Endometrium (tissue), 2 donors: ENCODE data around the gene PDPR.
"Not testable (repeated sequence)": the region's sequence is repeated elsewhere in the genome, so short reads cannot be mapped to it uniquely, and the experiment has no call there.

ENCODE experiments used
- FAIRE-seq: peaks from 2 replicates; lab custom pipeline; 2012; peaks lifted over from hg19 to GRCh38; lab: Jason Lieb, UNC
- donor health status: control.
- donor health status: control.

The PDPR gene

DNA sequence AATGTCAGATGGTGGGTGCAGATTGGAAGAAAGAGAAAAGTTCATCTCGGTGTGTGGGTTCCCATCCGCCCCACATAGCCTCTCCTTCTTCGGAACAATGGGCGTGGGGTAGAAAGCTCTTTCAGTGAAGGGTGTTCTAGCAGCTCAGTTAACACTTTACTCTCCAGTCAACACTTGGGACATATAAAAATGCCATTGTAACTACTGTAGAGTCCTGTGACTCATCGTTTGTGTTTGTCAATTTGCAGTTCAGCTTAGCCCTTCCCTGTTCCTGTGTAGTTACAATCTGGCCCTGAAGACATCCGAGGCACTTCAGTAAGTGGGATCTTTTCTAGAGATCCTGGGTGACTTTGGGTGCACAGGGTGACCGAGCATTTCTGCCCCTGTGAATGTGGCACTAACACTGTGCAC lies 47.9 kb downstream of the PDPR start:
- FAIRE-seq, result no peak

DNA sequence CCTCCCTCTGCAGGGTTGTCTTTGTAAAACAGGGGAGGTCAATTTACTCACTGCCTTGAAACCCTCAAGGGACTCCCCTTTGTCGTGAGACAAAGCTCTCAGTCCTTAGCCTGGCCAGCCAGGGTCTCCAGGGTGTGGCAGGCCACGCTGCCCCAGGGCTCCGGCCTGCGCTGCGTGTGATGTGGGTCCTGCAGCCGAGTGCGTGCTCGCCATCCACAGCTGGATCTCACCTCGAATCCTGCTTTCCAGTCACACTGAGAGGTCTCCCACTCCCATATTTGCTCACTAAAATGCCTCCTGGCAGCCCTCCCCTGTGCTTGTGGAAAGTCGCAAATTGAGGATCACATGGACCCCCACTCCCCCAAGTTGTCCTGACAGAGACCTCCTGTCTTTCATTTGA lies 49.5 kb downstream of the PDPR start:
- no peak for FAIRE-seq

DNA sequence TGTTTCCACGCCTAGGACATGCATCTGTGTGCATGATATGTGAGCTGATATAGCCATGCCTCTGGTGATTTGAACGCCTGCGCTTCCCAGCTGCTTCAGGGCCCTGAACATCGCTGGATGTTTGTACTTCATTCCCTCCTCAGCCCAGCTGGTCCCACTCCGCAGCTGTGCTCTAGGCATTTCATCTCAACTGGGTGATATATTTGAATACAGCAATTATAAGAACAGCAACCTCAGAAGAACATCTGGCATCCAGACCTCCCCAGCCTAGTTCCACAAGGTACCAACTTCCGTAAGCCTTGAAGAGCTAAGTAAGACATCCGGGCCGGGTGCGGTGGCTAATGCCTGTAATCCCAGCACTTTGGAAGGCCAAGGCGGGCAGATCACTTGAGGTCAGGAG lies 52.6 kb downstream of the PDPR start:
- FAIRE-seq, result peak; percentile 76

DNA sequence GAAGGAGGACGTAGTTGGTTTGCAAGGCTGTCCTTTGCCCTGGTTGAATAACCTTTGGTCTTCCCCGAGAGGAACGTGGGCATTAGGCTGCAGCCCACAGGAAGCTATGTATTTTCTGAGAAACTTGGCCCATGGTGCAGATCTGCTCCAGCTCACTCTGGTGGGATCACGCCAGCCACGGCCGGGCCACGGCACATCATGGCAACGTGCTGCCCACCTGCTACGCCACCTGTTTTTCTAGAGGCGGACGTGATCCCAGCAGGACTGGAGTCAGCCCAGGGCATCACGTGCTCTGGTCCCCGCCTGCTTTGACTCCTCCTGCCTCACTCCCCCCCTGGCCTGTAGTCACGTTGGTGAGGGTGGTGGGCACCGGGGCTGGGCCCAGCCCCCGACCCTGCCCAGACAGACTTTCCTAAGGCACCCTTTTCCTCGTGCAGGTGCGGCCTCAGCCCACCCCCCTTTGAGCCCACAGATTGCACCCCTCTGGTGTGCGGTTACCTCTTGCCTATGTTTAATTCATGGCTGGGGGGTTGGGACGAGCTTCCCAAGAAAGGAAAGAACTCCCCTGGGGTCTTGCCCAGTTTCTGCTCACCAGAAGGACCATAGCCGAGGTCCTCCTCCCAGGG lies 59.2 kb downstream of the PDPR start, which contains the start of gene CLEC18C:
CLEC18C (plus strand) TSS at position 576 of the 626 bp plus-strand sequence. CDS start 492 bp downstream, outside the sequence.
- not testable (repeated sequence) for FAIRE-seq

DNA sequence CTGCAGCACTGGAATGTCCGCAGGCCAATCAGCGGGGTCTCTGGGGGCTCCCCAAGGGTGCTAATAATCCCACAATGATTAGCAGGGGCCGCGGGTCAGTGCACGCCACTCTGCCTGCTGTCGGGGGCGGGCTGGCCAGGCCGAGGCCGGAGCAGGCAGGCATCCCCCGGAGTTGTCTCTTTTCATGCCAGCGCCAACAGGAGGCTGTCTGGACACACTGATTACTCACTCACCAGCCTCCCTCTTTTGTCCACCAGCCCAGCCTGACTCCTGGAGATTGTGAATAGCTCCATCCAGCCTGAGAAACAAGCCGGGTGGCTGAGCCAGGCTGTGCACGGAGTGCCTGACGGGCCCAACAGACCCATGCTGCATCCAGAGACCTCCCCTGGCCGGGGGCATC lies 59.8 kb downstream of the PDPR start:
- FAIRE-seq, result not testable (repeated sequence)

DNA sequence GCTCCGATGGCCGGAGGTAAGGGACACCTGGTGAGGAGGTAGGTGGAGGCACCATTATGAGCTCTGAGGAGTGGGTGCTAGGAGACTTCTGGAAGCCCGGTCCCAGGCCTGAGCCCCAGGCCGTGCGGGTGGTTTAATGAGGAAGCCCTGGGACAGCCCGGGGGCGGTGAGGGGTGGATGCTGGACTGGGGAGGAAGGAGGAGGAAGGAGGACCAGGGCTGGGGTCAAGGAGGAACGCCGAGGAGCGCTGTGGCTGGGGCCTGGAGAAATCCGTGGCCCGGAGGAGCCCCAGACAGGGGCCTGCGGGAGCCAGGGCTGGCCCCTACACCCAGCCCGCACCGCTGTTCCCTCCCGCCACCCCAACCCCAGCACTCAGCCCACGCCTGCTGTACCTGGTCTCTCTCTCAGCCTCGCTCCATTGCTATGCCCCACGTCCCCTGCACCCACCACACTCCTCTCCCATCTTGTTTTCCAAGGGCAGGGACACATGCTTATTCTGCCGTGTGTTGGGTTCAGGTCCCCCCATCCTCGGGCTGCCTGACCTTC lies 60.3 kb downstream of the PDPR start:
- FAIRE-seq, result not testable (repeated sequence)

DNA sequence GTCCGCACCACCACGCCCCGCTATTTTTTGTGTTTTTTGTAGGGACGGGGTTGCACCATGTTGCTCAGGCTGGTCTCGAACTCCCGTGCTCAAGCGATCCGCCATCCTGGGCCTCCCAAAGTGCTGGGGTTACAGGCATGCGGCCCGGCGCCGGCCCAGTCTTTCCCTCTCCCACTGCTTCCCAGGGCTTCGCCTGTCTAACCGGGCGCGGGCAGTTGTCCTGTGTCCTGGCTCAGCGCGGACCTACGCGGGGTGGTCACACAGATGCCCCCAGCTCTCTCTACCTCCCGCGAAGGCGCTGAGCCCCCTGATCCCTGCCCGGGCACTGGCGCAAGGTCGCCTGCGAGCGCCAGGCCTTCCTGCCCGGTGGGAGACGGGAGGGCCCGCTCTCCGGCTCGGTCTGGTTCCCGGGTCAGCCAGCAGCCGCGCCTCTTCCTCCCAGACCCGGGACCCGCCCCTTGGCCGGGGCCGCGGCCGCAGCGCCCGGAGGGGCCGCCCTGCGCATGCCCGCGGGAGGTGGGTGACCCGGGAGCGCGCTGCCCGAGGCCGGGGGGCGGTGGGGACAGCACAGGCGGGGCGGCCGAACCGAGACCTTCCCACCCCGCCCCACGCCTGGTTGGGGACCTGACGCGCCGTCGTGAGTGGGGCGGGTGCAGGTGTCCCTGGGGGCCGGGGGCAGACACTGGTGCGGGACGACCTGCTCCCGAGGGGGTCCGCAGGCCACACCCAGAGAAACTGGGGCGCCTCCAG lies 73.9 kb downstream of the PDPR start:
- FAIRE-seq, result not testable (repeated sequence)

DNA sequence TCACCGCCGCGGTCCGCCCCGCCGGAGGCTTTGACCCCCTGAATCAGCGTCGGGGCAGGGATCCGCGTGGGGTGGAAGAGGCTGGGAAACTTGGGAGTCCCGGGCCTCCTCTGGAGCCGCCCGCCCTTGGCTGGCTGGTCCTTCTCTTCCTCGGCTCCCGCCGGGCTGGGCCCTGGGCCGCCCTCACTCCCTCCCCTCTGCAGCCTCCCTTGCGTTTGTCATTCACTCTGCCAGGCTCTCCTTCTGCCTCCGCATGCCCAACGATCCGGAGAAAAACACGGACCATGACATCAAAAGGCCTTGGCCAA lies 74.4 kb downstream of the PDPR start:
- not testable (repeated sequence) for FAIRE-seq

DNA sequence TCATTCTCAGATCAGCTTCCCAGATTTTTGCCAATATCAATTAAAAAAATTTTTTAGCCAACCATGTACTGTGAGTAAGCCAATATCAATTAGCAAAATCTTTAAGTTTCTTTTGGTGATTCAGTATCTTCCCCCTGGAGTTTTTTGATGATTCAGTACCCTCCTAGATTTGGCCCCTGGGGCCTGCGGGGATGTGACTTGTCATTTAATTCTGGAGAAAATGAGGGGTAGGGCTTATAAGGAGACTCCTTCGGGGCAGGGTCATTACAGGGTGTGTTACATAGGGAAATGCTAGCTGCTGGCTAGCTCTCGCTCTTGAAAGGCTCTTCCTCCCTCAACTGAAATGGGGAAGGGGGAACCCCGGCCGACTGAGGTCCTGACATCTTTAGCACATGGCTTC lies 76.4 kb downstream of the PDPR start:
- not testable (repeated sequence) for FAIRE-seq

DNA sequence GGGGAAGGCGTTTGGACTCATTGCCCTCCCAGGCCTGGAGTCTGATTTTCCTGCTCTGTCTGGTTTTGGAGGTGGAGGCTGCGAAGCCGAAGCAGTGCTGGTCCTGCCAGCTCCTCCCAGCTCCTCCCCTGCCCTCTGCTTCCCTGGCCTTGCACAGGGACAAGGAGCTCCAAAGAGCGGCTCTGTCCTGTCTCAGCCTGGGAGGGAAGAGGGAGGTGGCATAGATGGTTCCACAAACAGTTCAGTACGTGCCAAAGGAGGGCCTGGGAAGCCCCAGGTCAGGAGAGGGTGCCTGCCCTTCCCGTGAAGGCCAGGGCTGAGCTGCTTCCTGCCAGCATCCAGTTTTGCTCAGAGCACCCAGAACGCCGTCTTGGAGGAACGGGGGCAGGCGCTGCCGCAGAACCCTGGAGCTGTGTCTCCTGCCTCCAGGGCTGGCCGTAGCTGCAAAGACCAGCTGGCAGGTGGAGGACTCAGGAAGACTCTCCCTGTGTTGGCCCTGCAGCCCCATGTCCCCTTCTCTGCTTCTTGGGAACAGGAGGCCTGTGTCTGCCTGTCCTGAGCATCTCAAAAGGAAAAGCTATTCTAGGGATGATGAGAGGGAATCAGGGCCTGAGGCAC lies 82.7 kb downstream of the PDPR start:
- not testable (repeated sequence) for FAIRE-seq

DNA sequence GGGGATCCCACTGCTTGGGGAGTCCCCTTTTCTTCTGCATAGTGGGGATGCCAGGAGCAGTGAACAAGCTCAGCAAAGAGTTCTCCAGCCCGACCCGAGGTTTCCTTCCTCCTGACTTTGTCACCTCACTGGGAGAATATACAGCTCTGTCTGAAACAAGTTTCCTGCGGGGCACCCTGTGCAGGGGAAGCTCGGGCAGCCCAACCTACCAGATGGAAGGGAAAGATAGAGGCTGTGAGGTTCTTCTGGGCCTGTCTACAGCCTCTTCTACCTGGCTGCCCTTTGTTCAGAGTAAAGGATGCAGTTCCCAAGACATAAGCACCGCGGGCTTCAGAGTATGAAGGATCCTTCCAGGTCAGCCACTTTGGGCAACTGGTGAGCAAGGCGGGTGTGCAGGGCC lies 83.5 kb downstream of the PDPR start:
- FAIRE-seq, result not testable (repeated sequence)

DNA sequence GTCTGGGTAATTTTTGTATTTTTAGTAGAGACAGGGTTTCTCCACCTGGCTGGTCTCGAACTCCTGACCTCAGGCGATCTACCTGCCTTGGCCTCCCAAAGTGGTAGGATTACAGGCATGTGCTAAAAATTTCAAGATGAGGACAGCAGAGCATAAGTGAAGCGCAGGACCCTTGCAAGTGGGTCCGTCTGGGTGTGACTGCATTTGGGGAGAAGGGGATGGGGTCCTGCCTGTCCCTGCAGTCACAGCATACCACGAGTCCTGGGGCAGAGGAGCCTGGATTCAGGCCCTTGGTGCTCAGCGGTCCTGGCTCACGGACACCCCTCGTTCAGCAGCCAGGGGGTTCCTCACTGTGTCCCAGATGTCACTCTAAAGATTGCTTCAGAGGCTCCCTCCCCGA lies 84.1 kb downstream of the PDPR start:
- FAIRE-seq, result not testable (repeated sequence)

DNA sequence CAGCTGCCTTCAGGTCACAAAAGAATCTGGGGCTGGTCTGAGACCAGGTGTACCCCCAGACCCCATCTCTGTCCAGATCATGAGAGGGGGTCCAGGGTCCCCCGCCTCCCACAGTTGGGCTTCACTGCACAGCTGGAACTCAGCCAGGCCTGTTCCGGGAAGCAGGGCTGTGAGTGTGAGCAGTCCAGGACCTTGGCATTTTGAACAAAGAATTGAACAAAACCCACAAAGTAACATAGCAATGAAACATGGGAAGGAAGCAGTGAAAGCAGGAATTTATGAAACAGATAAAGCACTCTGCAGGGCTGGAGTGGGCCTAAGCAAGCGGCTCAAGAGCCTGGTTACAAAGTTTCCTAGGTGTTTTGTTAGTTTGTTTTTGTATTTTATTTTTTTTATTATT lies 84.5 kb downstream of the PDPR start:
- not testable (repeated sequence) for FAIRE-seq

DNA sequence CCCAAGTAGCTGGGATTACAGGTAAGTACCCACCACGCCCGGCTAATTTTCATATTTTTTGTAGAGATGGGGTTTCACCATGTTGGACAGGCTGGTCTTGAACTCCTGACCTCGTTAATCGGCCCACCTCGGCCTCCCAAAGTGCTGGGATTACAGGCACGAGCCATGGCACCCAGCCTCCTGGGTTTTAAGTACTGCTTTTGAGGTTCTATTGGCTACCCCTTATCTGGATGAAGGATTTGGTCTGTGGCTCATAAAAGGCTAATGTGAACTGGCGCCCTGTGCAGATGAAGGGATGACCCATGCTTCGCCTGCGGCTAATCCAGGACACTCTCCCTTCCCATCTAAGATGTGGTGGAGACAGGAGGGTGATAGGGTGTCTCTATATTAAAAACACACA lies 85.0 kb downstream of the PDPR start:
- not testable (repeated sequence) for FAIRE-seq

DNA sequence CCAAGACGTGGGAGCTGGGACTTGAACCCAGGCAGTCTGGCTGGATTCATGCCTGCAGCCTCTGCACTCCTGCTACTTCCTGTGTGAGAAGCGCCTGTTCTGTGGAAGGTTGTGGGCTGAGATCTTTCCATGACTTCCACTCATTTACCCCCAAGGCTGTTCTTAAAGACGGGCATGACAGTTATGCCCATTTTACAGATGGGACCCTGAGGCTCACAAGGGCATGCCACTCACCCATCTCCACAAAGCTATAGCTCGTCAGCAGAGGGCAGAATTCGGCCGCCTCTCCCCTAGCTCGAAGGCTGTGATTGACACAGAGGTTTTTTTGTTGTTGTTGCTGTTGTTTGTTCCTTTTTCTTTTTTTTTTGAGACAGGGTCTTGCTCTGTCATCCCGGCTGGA lies 85.9 kb downstream of the PDPR start:
- FAIRE-seq, result not testable (repeated sequence)

DNA sequence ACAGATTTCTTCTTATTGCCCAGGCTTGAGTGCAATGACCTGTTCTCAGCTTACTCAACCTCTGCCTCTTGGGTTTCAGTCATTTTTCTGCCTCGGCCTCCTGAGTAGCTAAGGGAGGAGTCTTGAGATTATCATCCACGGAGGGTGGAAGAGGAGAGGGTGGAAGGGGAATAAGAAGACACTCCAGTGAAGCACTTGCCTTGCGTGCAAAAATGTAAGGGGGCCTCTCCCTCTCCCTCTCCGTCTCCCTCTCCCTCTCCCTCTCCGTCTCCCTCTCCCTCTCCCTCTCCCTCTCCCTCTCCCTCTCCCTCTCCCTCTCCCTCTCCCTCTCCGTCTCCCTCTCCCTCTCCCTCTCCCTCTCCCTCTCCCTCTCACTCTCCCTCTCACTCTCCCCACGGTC lies 89.4 kb downstream of the PDPR start:
- FAIRE-seq, result not testable (repeated sequence)

DNA sequence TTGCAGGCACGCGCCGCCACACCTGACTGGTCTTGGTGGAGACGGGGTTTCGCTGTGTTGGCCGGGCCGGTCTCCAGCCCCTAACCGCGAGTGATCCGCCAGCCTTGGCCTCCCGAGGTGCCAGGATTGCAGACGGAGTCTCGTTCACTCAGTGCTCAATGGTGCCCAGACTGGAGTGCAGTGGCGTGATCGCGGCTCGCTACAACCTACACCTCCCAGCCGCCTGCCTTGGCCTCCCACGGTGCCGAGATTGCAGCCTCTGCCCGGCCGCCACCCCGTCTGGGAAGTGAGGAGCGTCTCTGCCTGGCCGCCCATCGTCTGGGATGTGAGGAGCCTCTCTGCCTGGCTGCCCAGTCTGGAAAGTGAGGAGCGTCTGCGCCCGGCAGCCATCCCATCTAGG lies 89.9 kb downstream of the PDPR start:
- not testable (repeated sequence) for FAIRE-seq

DNA sequence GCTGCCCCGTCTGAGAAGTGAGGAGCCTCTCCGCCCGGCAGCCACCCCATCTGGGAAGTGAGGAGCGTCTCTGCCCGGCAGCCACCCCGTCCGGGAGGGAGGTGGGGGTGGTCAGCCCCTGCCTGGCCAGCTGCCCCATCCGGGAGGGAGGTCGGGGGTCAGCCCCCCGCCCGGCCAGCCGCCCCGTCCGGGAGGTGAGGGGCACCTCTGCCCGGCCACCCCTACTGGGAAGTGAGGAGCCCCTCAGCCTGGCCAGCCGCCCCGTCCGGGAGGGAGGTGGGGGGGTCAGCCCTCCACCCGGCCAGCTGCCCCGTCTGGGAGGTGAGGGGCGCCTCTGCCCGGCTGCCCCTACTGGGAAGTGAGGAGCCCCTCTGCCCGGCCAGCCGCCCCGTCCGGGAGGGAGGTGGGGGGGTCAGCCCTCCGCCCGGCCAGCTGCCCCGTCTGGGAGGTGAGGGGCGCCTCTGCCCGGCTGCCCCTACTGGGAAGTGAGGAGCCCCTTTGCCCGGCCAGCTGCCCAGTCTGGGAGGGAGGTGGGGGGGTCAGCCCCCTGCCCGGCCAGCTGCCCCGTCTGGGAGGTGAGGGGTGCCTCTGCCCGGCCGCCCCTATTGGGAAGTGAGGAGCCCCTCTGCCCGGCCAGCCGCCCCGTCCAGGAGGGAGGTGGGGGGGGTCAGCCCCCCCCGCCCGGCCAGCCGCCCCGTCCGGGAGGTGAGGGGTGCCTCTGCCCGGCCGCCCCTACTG lies 90.7 kb downstream of the PDPR start:
- FAIRE-seq, result not testable (repeated sequence)

DNA sequence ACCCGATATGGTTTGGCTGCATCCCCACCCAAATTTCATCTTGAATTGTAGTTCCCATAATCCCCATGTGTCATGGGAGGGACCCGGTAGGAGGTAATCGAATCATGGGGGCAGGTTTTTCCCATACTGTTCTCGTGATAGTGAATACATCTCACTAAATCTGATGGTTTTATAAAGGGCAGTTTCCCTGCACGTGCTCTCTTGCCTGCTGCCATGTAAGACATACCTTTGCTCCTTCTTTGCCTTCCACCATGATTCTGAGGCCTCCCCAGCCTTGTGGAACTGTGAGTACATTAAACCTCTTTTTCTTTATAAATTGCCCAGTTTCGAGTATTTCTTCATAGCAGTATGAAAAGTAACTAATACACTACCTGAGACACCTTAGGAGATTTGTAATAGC lies 92.2 kb downstream of the PDPR start:
- FAIRE-seq, result not testable (repeated sequence)
